Mesendoderm (in vitro differentiated cells): ENCODE data around the gene EPOP. TPM values are rescaled to one million over a fixed set of nuclear protein-coding genes. Genes with fewer than 3 reads are reported as not detected.

ENCODE experiments used
- DNase-seq: peaks from one replicate; pipeline ENCODE4 v3.0.0; 2013
- H2AK5ac ChIP-seq: 2 replicates; pipeline ENCODE4 v1.6.1; 2013; ENCODE audit warnings: low read length, inconsistent platforms
- H2BK120ac ChIP-seq: 2 replicates; pipeline ENCODE4 v1.6.1; 2013; ENCODE audit warnings: low read depth, mild to moderate bottlenecking, low read length, moderate library complexity, mixed read lengths
- H2BK15ac ChIP-seq: replicated peaks from 2 replicates; pipeline ENCODE4 v1.6.1; 2013; ENCODE audit warnings: low read depth, mild to moderate bottlenecking, moderate library complexity
- H2BK5ac ChIP-seq: 2 replicates; pipeline ENCODE4 v1.6.1; 2013; ENCODE audit warnings: low read length, inconsistent platforms
- H3K18ac ChIP-seq: 2 replicates; pipeline ENCODE4 v1.6.1; 2013; ENCODE audit warnings: mild to moderate bottlenecking, low read length, mixed read lengths
- H3K23ac ChIP-seq: one replicate; pipeline ENCODE4 v1.6.1; 2013; ENCODE audit warnings: low read length
- H3K27ac ChIP-seq: 2 replicates; pipeline ENCODE4 v1.5.1; 2013; ENCODE audit warnings: low read depth, mild to moderate bottlenecking, inconsistent platforms, low read length, moderate library complexity
- H3K27me3 ChIP-seq: 2 replicates; pipeline ENCODE4 v1.6.1; 2013; ENCODE audit warnings: low read length, control low read depth, mild to moderate bottlenecking, inconsistent platforms; ENCODE audit not compliant: insufficient read depth, poor library complexity
- H3K36me3 ChIP-seq: 2 replicates; pipeline ENCODE4 v1.6.1; 2013; ENCODE audit warnings: low read length, inconsistent platforms; ENCODE audit not compliant: control insufficient read depth, insufficient read depth
- H3K4ac ChIP-seq: one replicate; pipeline ENCODE4 v1.6.1; 2013; ENCODE audit warnings: low read depth, mild to moderate bottlenecking, low read length, moderate library complexity
- H3K4me1 ChIP-seq: 2 replicates; pipeline ENCODE4 v1.6.1; 2013; ENCODE audit warnings: low read depth, low read length, inconsistent platforms; ENCODE audit not compliant: control insufficient read depth
- H3K4me2 ChIP-seq: 2 replicates; pipeline ENCODE4 v1.6.1; 2013; ENCODE audit warnings: low read length
- H3K4me3 ChIP-seq: 2 replicates; pipeline ENCODE4 v1.5.1; 2013; ENCODE audit warnings: mild to moderate bottlenecking, low read length
- H3K56ac ChIP-seq: one replicate; pipeline ENCODE4 v1.6.1; 2013; ENCODE audit warnings: low read length
- H3K79me1 ChIP-seq: 2 replicates; pipeline ENCODE4 v1.6.1; 2013; ENCODE audit warnings: low read length, inconsistent platforms
- H3K79me2 ChIP-seq: 2 replicates; pipeline ENCODE4 v1.6.1; 2013; ENCODE audit warnings: mild to moderate bottlenecking, low read length; ENCODE audit not compliant: control insufficient read depth, insufficient read depth
- H3K9ac ChIP-seq: 2 replicates; pipeline ENCODE4 v1.6.1; 2013; ENCODE audit warnings: low read length, inconsistent platforms
- H4K5ac ChIP-seq: one replicate; pipeline ENCODE4 v1.6.1; 2013; ENCODE audit warnings: low read length
- H4K8ac ChIP-seq: one replicate; pipeline ENCODE4 v1.6.1; 2013; ENCODE audit warnings: low read depth, mild to moderate bottlenecking, control low read depth, low read length, moderate library complexity
- WGBS: extraction: QIAGEN DNeasy Blood & Tissue Kit; methylation state at CpG from one replicate; pipeline ENCODE4 v1.1.7; 2013; ENCODE audit warnings: low lambda C conversion rate, missing lambda C conversion rate; ENCODE audit not compliant: insufficient coverage; ENCODE audit errors: extremely low coverage; 5-methylcytosine and 5-hydroxymethylcytosine counted together
- polyA plus RNA-seq, 2 experiments: library from polyadenylated mRNA; stranded (reverse); fragments of 200-250 nt; gene quantifications; one replicate each; pipeline ENCODE4 v1.2.3, GENCODE V29; 2013

EPOP gene
- 1.3 TPM for polyA plus RNA-seq (2013, experiment 1 of 2)
- polyA plus RNA-seq (2013, experiment 2 of 2) = 1.3 TPM

- H2AK5ac ChIP-seq = no peak within 1 kb of the TSS
- H3K36me3 ChIP-seq = no peaks in the 10 kb centered on the region
- H4K8ac ChIP-seq = no peak within 1 kb of the TSS
- H2BK5ac ChIP-seq = no peak within 1 kb of the TSS
- H3K56ac ChIP-seq = peak within 1 kb of the TSS; percentile 60
- no peaks in the 10 kb centered on the region for H3K79me1 ChIP-seq
- peak; percentile 81 for DNase-seq
- H3K79me2 ChIP-seq = no peaks in the 10 kb centered on the region
- H2BK15ac ChIP-seq = no peak within 1 kb of the TSS
- no CpG with 5 or more reads among the region's 80 CpGs for WGBS
- H3K27ac ChIP-seq = no peak within 1 kb of the TSS
- peaks cover 4% of the 10 kb centered on the region for H3K4me1 ChIP-seq
- peak within 1 kb of the TSS; percentile 40 for H3K4me3 ChIP-seq
- H3K18ac ChIP-seq = peak within 1 kb of the TSS; percentile 70
- peak within 1 kb of the TSS; percentile 45 for H3K23ac ChIP-seq
- H4K5ac ChIP-seq = no peak within 1 kb of the TSS
- peak within 1 kb of the TSS; percentile 60 for H3K9ac ChIP-seq
- H3K4me2 ChIP-seq = peak within 1 kb of the TSS; percentile 71
- peaks cover 29% of the 10 kb centered on the region for H3K27me3 ChIP-seq
- peak within 1 kb of the TSS; percentile 39 for H3K4ac ChIP-seq
- H2BK120ac ChIP-seq = no peak within 1 kb of the TSS
These were observed at the start of gene EPOP for GRCh38 chr17:38674749-38675615. Gene EPOP, minus strand, starts transcription at chr17:38674957. Its CDS starts 462 bp downstream, at chr17:38674495.

- no peaks in the 10 kb centered on the region for H3K36me3 ChIP-seq
- no peak overlapping the region for H3K9ac ChIP-seq
- H3K27me3 ChIP-seq = no peaks in the 10 kb centered on the region
- no peak overlapping the region for H4K8ac ChIP-seq
- no peak overlapping the region for H4K5ac ChIP-seq
- H3K27ac ChIP-seq = no peak overlapping the region
- H3K4ac ChIP-seq = no peak overlapping the region
- H3K4me2 ChIP-seq = no peak overlapping the region
- WGBS = no CpG with 5 or more reads among the region's 16 CpGs
- no peaks in the 10 kb centered on the region for H3K79me1 ChIP-seq
- no peak overlapping the region for H3K18ac ChIP-seq
- no peak overlapping the region for H3K56ac ChIP-seq
- no peak overlapping the region for H3K4me3 ChIP-seq
- H2AK5ac ChIP-seq = no peak overlapping the region
- H2BK120ac ChIP-seq = no peak overlapping the region
- peaks cover 3% of the 10 kb centered on the region for H3K4me1 ChIP-seq
- H2BK5ac ChIP-seq = no peak overlapping the region
- no peak overlapping the region for H2BK15ac ChIP-seq
- H3K23ac ChIP-seq = no peak overlapping the region
- DNase-seq = no peak
- H3K79me2 ChIP-seq = no peaks in the 10 kb centered on the region
These were observed 47.0 kb upstream of the EPOP start for GRCh38 chr17:38721802-38722201.

GRCh38 chr17:38720941-38721340, 46.2 kb upstream of the EPOP start:
- Histone ChIP-seq H2BK120ac (no peak overlapping the region), H3K27ac (no peak overlapping the region), H2BK15ac (no peak overlapping the region), H3K4ac (no peak overlapping the region), H3K23ac (no peak overlapping the region), H3K79me2 (no peaks in the 10 kb centered on the region), H3K56ac (no peak overlapping the region), H3K27me3 (no peaks in the 10 kb centered on the region), H3K18ac (no peak overlapping the region), H3K36me3 (no peaks in the 10 kb centered on the region), H3K79me1 (no peaks in the 10 kb centered on the region), H3K9ac (no peak overlapping the region), H4K8ac (no peak overlapping the region), H4K5ac (no peak overlapping the region), H3K4me3 (no peak overlapping the region), H3K4me1 (peaks cover 3% of the 10 kb centered on the region), H2BK5ac (no peak overlapping the region), H3K4me2 (no peak overlapping the region), H2AK5ac (no peak overlapping the region)
- no peak for DNase-seq
- WGBS = no CpG with 5 or more reads among the region's 6 CpGs

- H3K4me2 ChIP-seq = peak overlapping the region; percentile 94
These were observed 45.3 kb upstream of the EPOP start for GRCh38 chr17:38719943-38720641.

GRCh38 chr17:38719289-38719942, 44.7 kb upstream of the EPOP start:
- H3K18ac ChIP-seq = peak overlapping the region; percentile 24
- H3K27ac ChIP-seq = peak overlapping the region; percentile 74
- H3K27me3 ChIP-seq = no peaks in the 10 kb centered on the region
- peak overlapping the region; percentile 15 for H3K23ac ChIP-seq
- H3K79me1 ChIP-seq = no peaks in the 10 kb centered on the region
- H2BK5ac ChIP-seq = no peak overlapping the region
- DNase-seq = peak; percentile 91
- H3K4me3 ChIP-seq = peak overlapping the region; percentile 26
- no peak overlapping the region for H2BK120ac ChIP-seq
- H3K36me3 ChIP-seq = no peaks in the 10 kb centered on the region
- no peak overlapping the region for H4K8ac ChIP-seq
- peaks cover 3% of the 10 kb centered on the region for H3K4me1 ChIP-seq
- peak overlapping the region; percentile 80 for H3K56ac ChIP-seq
- peak overlapping the region; percentile 65 for H3K4ac ChIP-seq
- peak overlapping the region; percentile 78 for H3K9ac ChIP-seq
- no peaks in the 10 kb centered on the region for H3K79me2 ChIP-seq
- no peak overlapping the region for H2BK15ac ChIP-seq
- H3K4me2 ChIP-seq = peak overlapping the region; percentile 94
- no peak overlapping the region for H4K5ac ChIP-seq
- no peak overlapping the region for H2AK5ac ChIP-seq
- no CpG with 5 or more reads among the region's 29 CpGs for WGBS

More at GRCh38 chr17:38719943-38720641, 45.3 kb upstream of the EPOP start:
- Histone ChIP-seq H3K36me3 (no peaks in the 10 kb centered on the region), H4K8ac (no peak overlapping the region), H3K9ac (peak overlapping the region; percentile 78), H3K23ac (no peak overlapping the region), H3K27me3 (no peaks in the 10 kb centered on the region), H3K4me1 (peaks cover 3% of the 10 kb centered on the region), H2BK120ac (no peak overlapping the region), H3K27ac (peak overlapping the region; percentile 74), H4K5ac (no peak overlapping the region), H3K4ac (peak overlapping the region; percentile 65), H3K4me3 (peak overlapping the region; percentile 26), H2BK5ac (no peak overlapping the region), H3K18ac (peak overlapping the region; percentile 24), H3K79me2 (no peaks in the 10 kb centered on the region), H3K56ac (peak overlapping the region; percentile 80), H3K79me1 (no peaks in the 10 kb centered on the region), H2BK15ac (no peak overlapping the region), H2AK5ac (no peak overlapping the region)
- peak; percentile 91 for DNase-seq
- WGBS = no CpG with 5 or more reads among the region's 39 CpGs
